CD4-positive, alpha-beta T cell treated with Interleukin-17A for 4 hours (primary cell): ENCODE measurements around the gene DRD2.

Experiments
- DNase-seq: peaks from one replicate; pipeline ENCODE4 v3.0.0-alpha.2; 2020; ENCODE audit warnings: mixed read lengths

The DRD2 gene

GRCh38 chr11:113363996-113364641 lies 111.1 kb downstream of the DRD2 start:
- DNase-seq = no peak

- no peak for DNase-seq
Observed at GRCh38 chr11:113363406-113363805, 111.8 kb downstream of the DRD2 start.
